Measurements from ENCODE around the gene FBXO11. TPM values are rescaled to one million over a fixed set of nuclear protein-coding genes. Genes with fewer than 3 reads are reported as not detected.

FBXO11 gene
- total RNA-seq, 2 experiments from 2014 or later: 38.2 to 41.1 TPM

DNA sequence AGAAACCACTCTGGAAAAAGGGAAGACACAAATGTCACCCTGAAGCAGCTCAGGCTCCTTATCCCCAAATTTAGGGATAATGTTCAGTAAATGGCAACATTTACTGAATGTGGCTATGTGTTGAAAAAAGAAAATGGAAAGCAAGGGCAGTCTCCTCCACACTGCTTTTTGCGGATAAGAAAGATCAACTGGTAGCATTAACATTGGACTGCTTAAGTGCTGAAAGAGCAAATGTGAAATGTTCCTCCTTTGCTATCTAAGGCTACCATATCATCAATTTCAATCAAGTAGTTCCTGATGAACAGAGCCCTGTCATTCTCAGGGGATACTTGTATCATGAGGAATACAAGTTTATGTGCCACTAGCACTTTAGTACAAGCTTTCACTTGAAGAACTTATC lies 12.5 kb downstream of the FBXO11 start:
- CTCF ChIA-PET: interaction anchor here (0.8 kb wide), 1 partner anchor 36 kb away, joined by 3 read pairs; no protein-coding TSS in a partner anchor
- Mint-ChIP-seq H3K36me3 (peaks cover 6% of the 10 kb centered on the region), H3K27me3 (no peaks in the 10 kb centered on the region), H3K4me1 (ENCODE audit: low read depth) (peaks cover 70% of the 10 kb centered on the region), H3K4me3 (no peak overlapping the region), H3K9me3 (no peaks in the 10 kb centered on the region), H3K27ac (no peak overlapping the region)
- POLR2A ChIA-PET: no interaction called here
- intact Hi-C loops (cut with micrococcal nuclease): no loop called here
- no peak for DNase-seq

DNA sequence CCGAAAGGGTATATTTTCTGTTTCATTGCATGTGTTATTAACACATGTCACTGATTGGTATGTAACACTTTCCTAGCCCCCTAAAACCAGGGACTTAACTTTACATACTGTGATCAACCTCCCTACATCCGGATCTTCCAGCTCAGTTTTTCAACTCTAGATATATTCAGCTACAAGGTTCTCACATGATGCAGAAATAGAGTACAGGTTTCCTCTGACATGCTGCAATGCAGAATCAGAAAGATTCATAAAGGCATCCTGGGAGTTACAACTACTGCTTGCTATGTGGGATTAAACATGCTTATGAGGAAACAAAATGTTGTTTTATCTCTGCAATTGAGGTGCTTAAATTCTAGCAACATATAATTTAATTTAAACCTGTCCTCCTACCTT lies 14.0 kb downstream of the FBXO11 start:
- H3K27me3 Mint-ChIP-seq: no peaks in the 10 kb centered on the region
- DNase-seq: no peak
- ChIA-PET CTCF (no interaction called here), POLR2A (no interaction called here)
- H3K36me3 Mint-ChIP-seq: peaks cover 2% of the 10 kb centered on the region
- H3K4me3 Mint-ChIP-seq: no peak overlapping the region
- H3K27ac Mint-ChIP-seq: peak overlapping the region; percentile 2
- no peaks in the 10 kb centered on the region for H3K9me3 Mint-ChIP-seq
- H3K4me1 Mint-ChIP-seq (ENCODE audit: low read depth): peaks cover 63% of the 10 kb centered on the region
- intact Hi-C loops (cut with micrococcal nuclease): no loop called here

DNA sequence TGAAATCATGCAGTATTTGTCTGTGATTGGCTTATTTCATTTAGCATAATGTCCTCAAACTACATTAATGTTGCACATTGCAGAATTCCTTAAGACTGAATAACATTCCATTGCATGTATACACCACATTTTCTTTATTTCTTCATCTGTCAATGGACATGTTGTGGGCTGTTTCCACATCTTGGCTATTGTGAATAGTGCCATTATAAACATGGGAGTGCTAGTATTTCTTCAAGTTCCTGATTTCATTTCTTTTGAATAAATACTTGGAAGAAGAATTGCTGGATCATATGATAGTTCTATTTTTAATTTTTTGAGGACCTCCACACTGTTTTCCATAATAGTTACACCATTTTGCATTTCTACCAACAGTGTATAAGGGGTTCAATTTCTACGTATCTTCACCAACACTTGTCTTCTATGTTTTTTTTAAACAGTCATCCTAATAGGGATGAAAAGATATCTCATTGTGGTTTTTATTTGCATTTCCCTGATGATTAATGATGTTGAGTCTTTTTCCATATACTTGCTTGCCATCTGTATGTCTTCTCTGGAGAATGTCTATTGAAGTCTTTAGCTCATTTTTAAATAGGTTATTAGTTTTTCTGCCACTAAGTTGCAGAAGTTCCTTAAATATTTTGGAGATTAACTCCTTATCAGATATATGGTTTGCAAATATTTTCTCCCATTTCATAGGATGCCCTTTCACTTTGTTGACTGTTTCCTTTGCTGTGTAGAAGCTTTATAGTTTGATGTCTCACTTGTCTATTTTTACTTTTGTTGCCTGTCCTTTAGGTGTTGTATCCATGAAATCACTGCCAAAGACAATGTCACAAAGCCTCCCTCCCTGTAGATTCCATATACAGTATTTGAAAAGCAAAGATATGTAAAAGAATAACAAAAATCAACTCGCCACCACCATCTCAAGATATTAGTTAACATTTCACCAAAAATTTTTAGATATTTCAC lies 14.6 kb downstream of the FBXO11 start:
- H3K27me3 Mint-ChIP-seq: no peaks in the 10 kb centered on the region
- peak overlapping the region; percentile 2 for H3K27ac Mint-ChIP-seq
- peaks cover 57% of the 10 kb centered on the region for H3K4me1 Mint-ChIP-seq (ENCODE audit: low read depth)
- peaks cover 2% of the 10 kb centered on the region for H3K36me3 Mint-ChIP-seq
- intact Hi-C loops (cut with micrococcal nuclease): no loop called here
- POLR2A ChIA-PET: no interaction called here
- CTCF ChIA-PET: no interaction called here
- no peaks in the 10 kb centered on the region for H3K9me3 Mint-ChIP-seq
- H3K4me3 Mint-ChIP-seq: no peak overlapping the region
- no peak for DNase-seq

DNA sequence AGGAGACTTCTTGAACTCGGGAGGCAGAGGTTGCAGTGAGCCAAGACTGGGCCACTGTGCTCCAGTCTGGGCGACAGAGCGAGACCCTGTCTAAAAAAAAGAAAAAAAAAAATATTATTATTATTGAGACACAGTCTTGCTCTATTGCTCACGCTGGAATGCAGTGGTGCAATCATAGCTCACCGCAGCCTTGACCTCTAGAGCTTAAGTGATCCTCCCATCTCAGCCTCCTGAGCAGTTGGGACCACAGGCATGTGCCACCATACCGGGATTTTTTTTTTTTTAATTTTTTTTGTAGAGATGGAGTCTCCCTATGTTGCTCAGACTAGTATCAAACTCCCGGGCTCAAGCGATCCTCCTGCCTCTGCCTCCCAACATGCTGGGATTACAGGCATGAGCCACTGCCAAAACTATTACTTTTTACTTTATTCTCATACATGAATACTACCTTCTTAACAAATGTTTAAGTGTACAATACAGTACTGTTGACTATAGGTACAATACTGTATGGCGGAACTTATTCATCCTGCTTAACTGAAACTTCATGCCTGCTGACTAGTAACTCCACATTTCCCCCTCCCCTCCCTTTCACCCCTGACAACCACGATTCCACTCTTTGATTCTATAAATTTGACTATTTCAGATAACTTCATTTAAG lies 15.5 kb downstream of the FBXO11 start:
- H3K27ac Mint-ChIP-seq: no peak overlapping the region
- no peaks in the 10 kb centered on the region for H3K9me3 Mint-ChIP-seq
- ChIA-PET POLR2A (no interaction called here), CTCF (no interaction called here)
- no peak for DNase-seq
- H3K4me1 Mint-ChIP-seq (ENCODE audit: low read depth): peaks cover 49% of the 10 kb centered on the region
- no peak overlapping the region for H3K4me3 Mint-ChIP-seq
- H3K36me3 Mint-ChIP-seq: no peaks in the 10 kb centered on the region
- no peaks in the 10 kb centered on the region for H3K27me3 Mint-ChIP-seq
- intact Hi-C loops (cut with micrococcal nuclease): no loop called here

DNA sequence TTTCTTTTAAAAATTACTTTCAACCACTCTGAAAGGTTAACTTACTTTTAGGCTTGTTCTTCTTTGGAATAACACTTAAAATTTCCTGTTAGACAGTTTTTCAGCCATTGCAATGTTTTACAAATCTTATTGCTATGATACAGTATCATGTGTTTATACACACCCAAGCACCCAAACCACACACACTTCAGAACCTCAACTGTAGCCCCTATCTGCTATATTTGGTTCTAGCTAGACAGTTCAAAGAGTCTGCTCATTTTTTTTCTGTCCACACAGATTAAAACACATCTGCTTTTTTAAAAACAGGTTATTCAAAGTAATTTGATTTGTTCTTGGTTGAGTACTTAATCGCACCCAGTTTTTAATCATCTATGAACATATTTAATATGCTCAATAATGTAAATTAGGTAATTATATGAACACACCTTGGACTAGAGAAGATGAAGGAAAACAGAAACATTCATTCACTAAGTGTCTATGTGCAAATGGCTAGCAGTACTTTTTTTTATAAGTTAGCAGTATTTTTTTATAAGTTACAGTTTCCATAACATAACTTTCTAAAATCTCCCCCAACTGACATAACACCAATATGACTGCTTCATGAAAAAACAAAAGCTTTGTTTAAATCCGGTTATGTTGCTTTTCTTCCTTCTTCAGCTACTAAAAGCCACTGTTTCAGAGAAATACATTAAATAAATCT lies 17.6 kb downstream of the FBXO11 start:
- no peaks in the 10 kb centered on the region for H3K9me3 Mint-ChIP-seq
- POLR2A ChIA-PET: no interaction called here

DNA sequence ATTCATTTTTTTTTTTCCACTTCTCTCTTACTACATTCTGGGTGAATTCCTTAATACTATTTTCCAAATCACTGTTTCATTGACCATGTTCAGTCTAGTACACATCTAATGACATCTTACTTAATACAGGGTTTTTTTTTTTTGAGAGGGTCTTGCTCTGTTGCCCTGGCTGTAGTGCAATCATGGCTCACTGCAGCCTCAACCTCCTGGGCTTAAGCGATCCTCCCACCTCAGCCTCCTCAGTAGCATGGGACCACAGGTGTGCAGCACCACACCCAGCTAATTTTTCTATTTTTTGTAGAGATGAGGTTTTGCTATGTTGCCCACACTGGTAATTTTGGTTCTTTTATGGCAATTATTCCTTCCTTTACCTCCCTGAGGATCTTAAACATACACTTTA lies 29.4 kb downstream of the FBXO11 start:
- POLR2A ChIA-PET: no interaction called here
- Mint-ChIP-seq H3K27me3 (no peaks in the 10 kb centered on the region), H3K4me3 (no peak overlapping the region), H3K27ac (no peak overlapping the region), H3K36me3 (peaks cover 7% of the 10 kb centered on the region), H3K4me1 (ENCODE audit: low read depth) (peaks cover 41% of the 10 kb centered on the region), H3K9me3 (no peaks in the 10 kb centered on the region)
- no peak for DNase-seq
- intact Hi-C loops (cut with micrococcal nuclease): no loop called here
- CTCF ChIA-PET: no interaction called here

More for the DNA sequence above, 17.6 kb downstream of the FBXO11 start:
- Mint-ChIP-seq H3K27me3 (no peaks in the 10 kb centered on the region), H3K36me3 (peaks cover 4% of the 10 kb centered on the region), H3K27ac (peak overlapping the region; percentile 18), H3K4me1 (ENCODE audit: low read depth) (peaks cover 47% of the 10 kb centered on the region), H3K4me3 (no peak overlapping the region)
- intact Hi-C loops (cut with micrococcal nuclease): no loop called here
- DNase-seq: no peak
- CTCF ChIA-PET: no interaction called here

DNA sequence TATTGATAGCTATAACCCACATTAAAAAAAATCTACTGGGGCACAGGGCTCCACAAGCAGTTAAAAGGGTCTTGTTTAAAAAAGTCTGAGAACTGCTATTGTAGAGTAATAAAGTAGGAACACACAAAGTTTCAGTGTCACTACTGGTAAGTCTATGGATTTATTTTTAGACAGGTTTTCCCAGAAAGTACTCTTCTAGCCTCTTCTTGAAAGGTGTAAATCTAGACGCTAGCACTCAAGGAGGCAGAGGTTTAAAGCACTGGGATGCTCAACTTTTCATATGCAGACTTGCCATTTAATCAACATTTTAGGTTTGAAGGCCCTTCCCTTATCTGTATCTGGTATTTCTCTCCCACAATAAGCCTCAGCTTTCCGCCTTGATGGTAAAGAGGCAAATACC lies 33.4 kb downstream of the FBXO11 start:
- Mint-ChIP-seq H3K4me1 (ENCODE audit: low read depth) (peaks cover 68% of the 10 kb centered on the region), H3K27me3 (no peaks in the 10 kb centered on the region), H3K9me3 (no peaks in the 10 kb centered on the region), H3K4me3 (no peak overlapping the region), H3K36me3 (peaks cover 6% of the 10 kb centered on the region), H3K27ac (no peak overlapping the region)
- intact Hi-C loops (cut with micrococcal nuclease): no loop called here
- POLR2A ChIA-PET: interaction anchor here (0.6 kb wide), 1 partner anchor 9 kb away, joined by 3 read pairs; no protein-coding TSS in a partner anchor
- CTCF ChIA-PET: no interaction called here
- no peak for DNase-seq

DNA sequence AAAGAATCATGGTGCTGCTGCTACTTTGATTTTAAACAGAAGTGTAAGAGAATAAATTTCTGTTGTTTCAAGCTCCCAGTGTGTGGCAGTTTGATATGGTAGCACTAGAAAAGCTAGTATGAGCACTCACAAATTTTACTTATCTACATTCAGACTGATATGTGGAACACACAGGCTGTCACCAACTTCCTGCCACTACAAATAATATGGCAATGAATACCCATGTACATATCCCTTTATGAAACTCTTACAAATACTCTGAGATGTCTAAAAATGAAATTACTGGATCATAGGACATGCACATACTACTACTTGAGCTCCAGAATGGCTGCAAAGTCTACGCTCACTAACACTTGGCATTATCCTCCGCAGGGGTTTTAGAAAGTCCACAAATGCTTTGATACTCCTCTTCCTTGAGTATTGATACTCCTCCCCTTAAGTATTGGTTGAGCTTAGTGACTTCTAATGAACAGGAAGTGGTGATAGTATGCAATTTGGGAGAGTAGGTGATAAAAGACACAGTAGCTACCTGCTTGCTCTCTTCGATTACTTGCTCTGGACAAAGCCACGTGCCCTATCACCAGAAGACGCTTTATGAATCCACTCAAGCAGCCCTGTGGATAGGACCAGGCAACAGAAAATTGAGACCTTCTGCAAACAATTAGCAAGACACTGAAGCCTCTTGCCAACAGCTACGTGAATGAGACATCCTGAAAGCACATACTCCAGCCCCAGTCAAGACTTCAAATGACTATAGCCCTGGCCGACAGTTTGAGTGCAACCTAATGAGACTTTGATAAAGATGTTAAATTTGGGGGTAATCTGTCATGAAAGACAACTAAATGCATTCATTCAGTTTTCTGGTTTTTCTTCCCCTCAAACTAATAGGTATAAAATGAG lies 35.4 kb downstream of the FBXO11 start:
- Mint-ChIP-seq H3K36me3 (peaks cover 2% of the 10 kb centered on the region), H3K9me3 (no peaks in the 10 kb centered on the region), H3K27ac (peak overlapping the region; percentile 31), H3K27me3 (no peaks in the 10 kb centered on the region), H3K4me1 (ENCODE audit: low read depth) (peaks cover 74% of the 10 kb centered on the region), H3K4me3 (no peak overlapping the region)
- no peak for DNase-seq
- POLR2A ChIA-PET: no interaction called here
- intact Hi-C loops (cut with micrococcal nuclease): no loop called here
- CTCF ChIA-PET: interaction anchor here (0.6 to 1.7 kb wide), 4 partner anchors 11 to 237 kb away, joined by 3 to 6 read pairs (median 3); no protein-coding TSS in a partner anchor

DNA sequence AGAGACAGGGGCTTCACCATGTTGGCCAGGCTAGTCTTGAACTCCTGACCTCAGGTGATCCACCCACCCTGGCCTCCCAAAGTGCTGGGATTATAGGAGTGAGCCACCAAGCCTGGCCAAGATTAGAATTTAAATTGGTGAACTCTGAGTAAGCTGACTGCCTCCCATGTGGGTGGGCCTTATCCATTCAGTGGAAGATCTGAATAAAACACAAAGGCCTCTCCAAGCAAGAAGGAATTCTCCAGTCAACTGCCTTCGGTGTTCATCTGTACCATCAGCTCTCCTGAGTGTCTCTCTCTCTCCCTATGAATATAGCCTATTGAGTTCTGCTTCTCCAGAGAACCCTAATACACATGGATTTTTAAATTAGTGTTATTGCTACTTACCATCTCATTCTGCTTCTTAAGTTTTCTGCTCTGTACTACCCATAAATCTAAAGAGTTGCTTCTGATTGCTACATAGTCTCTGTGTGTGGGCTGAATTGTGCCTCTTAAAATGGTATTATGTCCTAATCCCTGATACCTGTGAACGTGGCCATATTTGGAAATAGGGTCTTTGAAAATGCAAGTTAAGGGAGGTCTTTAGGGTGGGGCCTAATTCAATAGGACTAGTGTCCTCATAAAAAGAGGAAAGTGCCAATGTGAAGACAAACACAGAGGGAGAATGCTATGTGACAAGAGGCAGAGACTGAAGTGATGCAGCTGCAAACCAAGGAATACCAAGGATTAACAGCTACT lies 36.3 kb downstream of the FBXO11 start:
- Mint-ChIP-seq H3K27ac (peak overlapping the region; percentile 19), H3K4me1 (ENCODE audit: low read depth) (peaks cover 79% of the 10 kb centered on the region), H3K36me3 (peaks cover 2% of the 10 kb centered on the region), H3K27me3 (no peaks in the 10 kb centered on the region), H3K9me3 (no peaks in the 10 kb centered on the region), H3K4me3 (no peak overlapping the region)
- no peak for DNase-seq
- ChIA-PET POLR2A (no interaction called here), CTCF (interaction anchor here (1.0 to 1.2 kb wide), 2 partner anchors 10 to 238 kb away, joined by 3 read pairs; no protein-coding TSS in a partner anchor)
- intact Hi-C loops (cut with micrococcal nuclease): loop anchor here (2.0 kb wide), 1 partner anchor 37 kb away; the partner anchor contains the start of gene FBXO11

DNA sequence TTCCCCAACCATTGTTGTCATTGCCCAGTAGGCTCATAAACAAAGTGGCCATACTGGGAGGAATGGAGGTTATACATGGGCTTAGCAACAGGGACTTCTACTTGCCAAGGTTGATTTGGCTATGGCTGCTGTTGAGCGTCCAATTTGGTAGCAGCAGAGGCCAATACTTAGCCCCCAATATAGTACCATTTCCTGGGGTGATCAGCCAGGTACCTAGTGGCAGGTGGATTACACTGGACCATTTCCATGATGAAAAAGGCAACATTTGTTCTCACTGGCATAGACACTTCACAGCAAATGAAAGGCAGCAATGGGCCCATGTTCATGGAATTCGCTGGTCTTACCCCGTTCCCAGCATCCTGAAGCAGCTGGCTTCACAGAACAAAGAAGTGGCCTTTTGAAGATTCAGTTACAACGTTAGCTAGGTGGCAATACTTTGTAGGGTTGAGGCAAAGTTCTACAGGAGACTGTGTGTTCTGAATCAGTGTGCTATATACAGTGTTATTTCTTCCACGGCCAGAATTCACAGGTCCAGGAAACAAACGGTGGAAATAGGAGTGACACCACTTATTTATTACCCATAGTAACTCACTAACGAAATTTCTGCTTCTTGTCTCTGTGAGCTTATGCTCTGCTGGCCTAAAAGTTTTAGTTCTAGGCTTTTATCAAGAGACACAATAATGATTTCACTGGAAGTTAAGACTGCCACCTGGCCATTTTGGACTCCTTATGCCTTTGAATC lies 37.5 kb downstream of the FBXO11 start:
- no peak for DNase-seq
- H3K27ac Mint-ChIP-seq: peak overlapping the region; percentile 23
- no peaks in the 10 kb centered on the region for H3K9me3 Mint-ChIP-seq
- H3K27me3 Mint-ChIP-seq: no peaks in the 10 kb centered on the region
- intact Hi-C loops (cut with micrococcal nuclease): loop anchor here (2.0 kb wide), 1 partner anchor 38 kb away; the partner anchor contains the start of gene FBXO11
- no peak overlapping the region for H3K4me3 Mint-ChIP-seq
- ChIA-PET POLR2A (no interaction called here), CTCF (no interaction called here)
- H3K36me3 Mint-ChIP-seq: peaks cover 2% of the 10 kb centered on the region
- H3K4me1 Mint-ChIP-seq (ENCODE audit: low read depth): peaks cover 82% of the 10 kb centered on the region

Data from activated CD4-positive, alpha-beta memory T cell treated with anti-CD3 and anti-CD28 coated beads for 36 hours (primary cell).